GM21526 (cell line): ENCODE data around the gene STX18.
"Not testable (repeated sequence)": the region's sequence is repeated elsewhere in the genome, so short reads cannot be mapped to it uniquely, and the experiment has no call there.

ENCODE experiments used
- ATAC-seq: cut with Tn5 transposase; IDR thresholded peaks from one replicate; pipeline ENCODE4 v1.9.1; 2021; ENCODE audit warnings: moderate library complexity; ENCODE audit not compliant: unreplicated experiment, low FRiP score

STX18 gene

GRCh38 chr4:4558881-4559280, 17.0 kb upstream of the STX18 start:
- no peak for ATAC-seq

GRCh38 chr4:4555916-4556315, 14.1 kb upstream of the STX18 start:
- ATAC-seq, result no peak

GRCh38 chr4:4554234-4554633, 12.4 kb upstream of the STX18 start:
- ATAC-seq, result no peak

- not testable (repeated sequence) for ATAC-seq
Observed at GRCh38 chr4:4552042-4552441, 10.2 kb upstream of the STX18 start.

GRCh38 chr4:4550161-4550560, 8.3 kb upstream of the STX18 start:
- ATAC-seq, result not testable (repeated sequence)

- no peak for ATAC-seq
Observed at GRCh38 chr4:4549534-4549933, 7.7 kb upstream of the STX18 start.

- ATAC-seq, result no peak
Observed at GRCh38 chr4:4542774-4543485, 1.1 kb upstream of the STX18 start.

- peak; percentile 37 for ATAC-seq
Observed at GRCh38 chr4:4541040-4541631, 712 bp downstream of the STX18 start.

- no peak for ATAC-seq
Observed at GRCh38 chr4:4539481-4539880, 2.4 kb downstream of the STX18 start.

GRCh38 chr4:4535590-4535989, 6.3 kb downstream of the STX18 start:
- no peak for ATAC-seq

- ATAC-seq, result no peak
Observed at GRCh38 chr4:4534515-4535145, 7.2 kb downstream of the STX18 start.

- ATAC-seq, result no peak
Observed at GRCh38 chr4:4533461-4534169, 8.2 kb downstream of the STX18 start.

GRCh38 chr4:4532371-4533154, 9.3 kb downstream of the STX18 start:
- no peak for ATAC-seq

- no peak for ATAC-seq
Observed at GRCh38 chr4:4529392-4529791, 12.5 kb downstream of the STX18 start.

- no peak for ATAC-seq
Observed at GRCh38 chr4:4526401-4526800, 15.4 kb downstream of the STX18 start.

- ATAC-seq, result peak; percentile 98
Observed at GRCh38 chr4:4524364-4524763, 17.5 kb downstream of the STX18 start.

GRCh38 chr4:4521731-4522130, 20.1 kb downstream of the STX18 start:
- ATAC-seq, result no peak

- no peak for ATAC-seq
Observed at GRCh38 chr4:4521136-4521535, 20.7 kb downstream of the STX18 start.

- ATAC-seq, result no peak
Observed at GRCh38 chr4:4519297-4519894, 22.5 kb downstream of the STX18 start.

GRCh38 chr4:4518747-4519146, 23.1 kb downstream of the STX18 start:
- no peak for ATAC-seq
